Liver (tissue), 9 donors: ENCODE measurements around the gene SLC5A5. TPM values are rescaled to one million over a fixed set of nuclear protein-coding genes. Genes with fewer than 3 reads are reported as not detected.
"Not testable (repeated sequence)": the region's sequence is repeated elsewhere in the genome, so short reads cannot be mapped to it uniquely, and the experiment has no call there.

Experiments
- DNase-seq: peaks from one replicate; pipeline ENCODE4 v3.0.0-alpha.2; 2017; ENCODE audit warnings: low spot score
- H3K27ac ChIP-seq, 2 donors: one replicate each; pipeline ENCODE4 v1.7.0; 2013; ENCODE audit warnings: inconsistent platforms in 2 of 2, low read length in 2 of 2, control low read depth in 1 of 2, low read depth in 1 of 2, mild to moderate bottlenecking in 1 of 2
- H3K27me3 ChIP-seq, 4 donors: one replicate each; pipeline versions ENCODE4 v1.6.1 to v1.7.0; 2013; ENCODE audit warnings: low read length in 3 of 4, inconsistent platforms in 1 of 4, mild to moderate bottlenecking in 1 of 4, moderate library complexity in 1 of 4; ENCODE audit not compliant: control insufficient read depth in 4 of 4, insufficient read depth in 4 of 4
- H3K36me3 ChIP-seq, 4 donors: one replicate each; pipeline versions ENCODE4 v1.6.1 to v1.7.0; 2013; ENCODE audit warnings: low read length in 3 of 4, mild to moderate bottlenecking in 3 of 4, low read depth in 1 of 4, moderate library complexity in 1 of 4; ENCODE audit not compliant: control insufficient read depth in 4 of 4, insufficient read depth in 3 of 4
- H3K4me1 ChIP-seq, 4 donors: one replicate each; pipeline versions ENCODE4 v1.6.1 to v1.7.0; 2013; ENCODE audit warnings: low read length in 3 of 4, mild to moderate bottlenecking in 3 of 4, moderate library complexity in 1 of 4; ENCODE audit not compliant: control insufficient read depth in 4 of 4, insufficient read depth in 4 of 4
- H3K4me3 ChIP-seq, 3 donors: one replicate each; pipeline versions ENCODE4 v1.6.1 to v1.7.0; 2013; ENCODE audit warnings: low read length in 3 of 3, control low read depth in 1 of 3, low read depth in 1 of 3, mild to moderate bottlenecking in 1 of 3
- H3K9ac ChIP-seq, 2 donors: one replicate each; pipeline ENCODE4 v1.7.0; 2013; ENCODE audit warnings: low read length in 2 of 2, mild to moderate bottlenecking in 2 of 2, moderate library complexity in 2 of 2, control low read depth in 1 of 2, low read depth in 1 of 2
- H3K9me3 ChIP-seq, 4 donors: one replicate each; pipeline versions ENCODE4 v1.6.1 to v1.7.0; 2013; ENCODE audit warnings: low read length in 3 of 4; ENCODE audit not compliant: control insufficient read depth in 4 of 4
- EGR1 ChIP-seq, 2 donors: IDR thresholded peaks; 2 replicates each; pipeline ENCODE4 v1.6.1; 2016 to 2018; ENCODE audit warnings: antibody characterized with exemption in 2 of 2, low read depth in 2 of 2
- FOXA1 ChIP-seq: IDR thresholded peaks from 2 replicates; pipeline ENCODE4 v1.6.1; 2016; ENCODE audit warnings: antibody characterized with exemption
- FOXA2 ChIP-seq: IDR thresholded peaks from 2 replicates; pipeline ENCODE4 v1.6.1; 2016; ENCODE audit warnings: antibody characterized with exemption
- GABPA ChIP-seq, 2 donors: IDR thresholded peaks in 1 of 2; conservative IDR thresholded peaks in 1 of 2; 2 replicates each; pipeline ENCODE4 v1.6.1; 2016; ENCODE audit warnings: antibody characterized with exemption in 2 of 2, mild to moderate bottlenecking in 1 of 2, moderate library complexity in 1 of 2
- HNF4A ChIP-seq, 2 donors: conservative IDR thresholded peaks; 2 replicates each; pipeline ENCODE4 v1.6.1; 2016; ENCODE audit warnings: antibody characterized with exemption in 2 of 2, mild to moderate bottlenecking in 2 of 2
- HNF4G ChIP-seq: IDR thresholded peaks from 2 replicates; pipeline ENCODE4 v1.6.1; 2016; ENCODE audit warnings: antibody characterized with exemption
- JUND ChIP-seq, 2 donors: IDR thresholded peaks; 2 replicates each; pipeline ENCODE4 v1.6.1; 2016; ENCODE audit warnings: antibody characterized with exemption in 2 of 2
- NR2F2 ChIP-seq: IDR thresholded peaks from 2 replicates; pipeline ENCODE4 v1.6.1; 2016; ENCODE audit warnings: antibody characterized with exemption
- RAD21 ChIP-seq, 2 donors: IDR thresholded peaks; 2 replicates each; pipeline ENCODE4 v1.6.1; 2016; ENCODE audit warnings: antibody characterized with exemption in 2 of 2, mild to moderate bottlenecking in 2 of 2
- REST ChIP-seq: IDR thresholded peaks from 2 replicates; pipeline ENCODE4 v1.6.1; 2016; ENCODE audit warnings: antibody characterized with exemption, mild to moderate bottlenecking
- RXRA ChIP-seq, 2 donors: IDR thresholded peaks; 2 replicates each; pipeline ENCODE4 v1.6.1; 2017 to 2018; ENCODE audit warnings: antibody characterized with exemption in 2 of 2, mild to moderate bottlenecking in 1 of 2
- SP1 ChIP-seq: IDR thresholded peaks from 2 replicates; pipeline ENCODE4 v1.6.1; 2018; ENCODE audit warnings: antibody characterized with exemption, mild to moderate bottlenecking
- TAF1 ChIP-seq: conservative IDR thresholded peaks from 2 replicates; pipeline ENCODE4 v1.6.1; 2016; ENCODE audit warnings: antibody characterized with exemption, mild to moderate bottlenecking
- YY1 ChIP-seq: IDR thresholded peaks from 2 replicates; pipeline ENCODE4 v1.6.1; 2016; ENCODE audit warnings: antibody characterized with exemption, mild to moderate bottlenecking
- WGBS: extraction: QIAGEN DNeasy Blood & Tissue Kit; methylation state at CpG from one replicate; pipeline ENCODE4 v1.1.7; 2013; 5-methylcytosine and 5-hydroxymethylcytosine counted together
- polyA plus RNA-seq, 2 donors: library from polyadenylated mRNA; stranded (reverse) in 1 of 2; unstranded in 1 of 2; fragments of 200-250 nt in 1 of 2; fragments of >200 nt in 1 of 2; fragmentation: Nextera tagmentation in 1 of 2; extraction: Ambion mirVana in 1 of 2; gene quantifications; one replicate each; pipeline versions ENCODE4 v1.2.1 to v1.2.3, GENCODE V29; 2013 to 2015
- total RNA-seq, 2 donors: library from RNA; depleted of rRNA; stranded (reverse); fragments of >200 nt; gene quantifications; one replicate each; pipeline ENCODE4 v1.2.3, GENCODE V29; 2014
- TF ChIP-seq, protein P1 (sequence below): IDR thresholded peaks from 2 replicates; pipeline ENCODE4 v1.6.1; 2016; ENCODE audit warnings: antibody characterized with exemption
- TF ChIP-seq, protein P2 (sequence below): IDR thresholded peaks from 2 replicates; pipeline ENCODE4 v1.6.1; 2016; ENCODE audit warnings: antibody characterized with exemption
- TF ChIP-seq, protein P3 (sequence below): fragments of 150-350 bp; IDR thresholded peaks from 2 replicates; pipeline ENCODE4 v1.5.1; 2017; ENCODE audit warnings: improper control_type of control experiment, low read depth, low read length; ENCODE audit not compliant: missing input control
- TF ChIP-seq, protein P4 (sequence below): IDR thresholded peaks from 2 replicates; pipeline ENCODE4 v1.6.1; 2016; ENCODE audit warnings: antibody characterized with exemption
- donor health status: healthy.
- donor health status: healthy.
- donor health status: healthy.
- donor health status: healthy.
- donor health status: healthy.

The SLC5A5 gene
- total and polyA plus RNA-seq, 4 donors = 0.09 TPM; not detected in 3

- H3K4me3 ChIP-seq, DNase-seq: not testable (repeated sequence)
Measured at GRCh38 chr19:17918151-17918550, 46.4 kb downstream of the SLC5A5 start.

DNA sequence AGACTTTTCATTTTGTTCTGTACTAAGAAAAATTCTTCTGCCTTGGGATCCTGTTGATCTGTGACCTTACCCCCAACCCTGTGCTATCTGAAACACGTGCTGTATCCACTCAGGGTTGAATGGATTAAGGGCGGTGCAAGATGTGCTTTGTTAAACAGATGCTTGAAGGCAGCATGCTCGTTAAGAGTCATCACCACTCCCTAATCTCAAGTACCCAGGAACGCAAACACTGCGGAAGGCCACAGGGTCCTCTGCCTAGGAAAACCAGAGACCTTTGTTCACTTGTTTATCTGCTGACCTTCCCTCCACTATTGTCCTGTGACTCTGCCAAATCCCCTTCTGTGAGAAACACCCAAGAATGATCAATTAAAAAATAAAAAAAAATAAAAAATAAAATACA lies 47.4 kb downstream of the SLC5A5 start:
- H3K4me3 ChIP-seq, H3K27ac ChIP-seq, H3K36me3 ChIP-seq, H3K4me1 ChIP-seq, H3K27me3 ChIP-seq, DNase-seq, H3K9me3 ChIP-seq, H3K9ac ChIP-seq: not testable (repeated sequence)
- WGBS = 38% methylated on average over 5 of the region's 5 CpGs

More at GRCh38 chr19:17918151-17918550, 46.4 kb downstream of the SLC5A5 start:
- not testable (repeated sequence) for H3K36me3 ChIP-seq, H3K9me3 ChIP-seq, H3K9ac ChIP-seq, H3K27ac ChIP-seq, H3K4me1 ChIP-seq, H3K27me3 ChIP-seq
- 90% methylated on average over 29 of the region's 30 CpGs for WGBS

DNA sequence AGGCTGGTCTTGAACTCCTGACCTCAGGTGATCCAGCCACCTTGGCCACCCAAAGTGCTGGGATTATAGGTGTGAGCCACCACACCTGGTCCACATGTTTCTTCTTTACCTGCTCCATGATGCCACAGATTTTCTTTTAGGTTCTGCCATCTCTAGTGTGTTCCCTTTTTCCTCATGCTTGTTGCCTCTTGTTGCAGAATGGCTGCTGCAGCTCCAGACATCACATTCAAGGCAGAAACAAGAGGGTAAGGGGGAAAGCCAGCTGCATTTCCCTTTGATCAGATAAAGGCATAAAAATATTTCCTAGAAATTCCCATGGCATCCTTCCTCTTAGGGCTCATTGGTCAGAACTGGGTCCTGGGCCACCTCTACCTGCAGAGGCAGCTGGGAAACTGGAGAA lies 48.8 kb downstream of the SLC5A5 start:
- DNase-seq = no peak
- Histone ChIP-seq H3K27me3 (no peaks in the 10 kb centered on the region), H3K27ac (no peak overlapping the region), H3K4me3 (no peak overlapping the region), H3K9ac (no peak overlapping the region), H3K36me3 (no peaks in the 10 kb centered on the region), H3K9me3 (peaks cover 0 to 2% (median 0%) of the 10 kb centered on the region in 4 donors), H3K4me1 (no peaks in the 10 kb centered on the region)
- TF ChIP-seq FOXA2 (no peak), RAD21 (IDR thresholded peaks at IDR 0.05) (no peak), FOXA1 (no peak), SP1 (no peak), JUND (IDR thresholded peaks at IDR 0.05) (no peak), NR2F2 (no peak), EGR1 (IDR thresholded peaks at IDR 0.05; ENCODE audit: low read depth in 2 of 2) (no peak), GABPA (IDR thresholded peaks at IDR 0.05 in 1 of 2, conservative IDR thresholded peaks at IDR 0.05 in 1 of 2) (no peak), REST (no peak), RXRA (IDR thresholded peaks at IDR 0.05) (no peak), TAF1 (no peak), YY1 (no peak), HNF4G (no peak), HNF4A (conservative IDR thresholded peaks at IDR 0.05) (no peak)
- TF ChIP-seq, protein P1, sequence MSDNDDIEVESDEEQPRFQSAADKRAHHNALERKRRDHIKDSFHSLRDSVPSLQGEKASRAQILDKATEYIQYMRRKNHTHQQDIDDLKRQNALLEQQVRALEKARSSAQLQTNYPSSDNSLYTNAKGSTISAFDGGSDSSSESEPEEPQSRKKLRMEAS = no peak
- TF ChIP-seq, protein P2, sequence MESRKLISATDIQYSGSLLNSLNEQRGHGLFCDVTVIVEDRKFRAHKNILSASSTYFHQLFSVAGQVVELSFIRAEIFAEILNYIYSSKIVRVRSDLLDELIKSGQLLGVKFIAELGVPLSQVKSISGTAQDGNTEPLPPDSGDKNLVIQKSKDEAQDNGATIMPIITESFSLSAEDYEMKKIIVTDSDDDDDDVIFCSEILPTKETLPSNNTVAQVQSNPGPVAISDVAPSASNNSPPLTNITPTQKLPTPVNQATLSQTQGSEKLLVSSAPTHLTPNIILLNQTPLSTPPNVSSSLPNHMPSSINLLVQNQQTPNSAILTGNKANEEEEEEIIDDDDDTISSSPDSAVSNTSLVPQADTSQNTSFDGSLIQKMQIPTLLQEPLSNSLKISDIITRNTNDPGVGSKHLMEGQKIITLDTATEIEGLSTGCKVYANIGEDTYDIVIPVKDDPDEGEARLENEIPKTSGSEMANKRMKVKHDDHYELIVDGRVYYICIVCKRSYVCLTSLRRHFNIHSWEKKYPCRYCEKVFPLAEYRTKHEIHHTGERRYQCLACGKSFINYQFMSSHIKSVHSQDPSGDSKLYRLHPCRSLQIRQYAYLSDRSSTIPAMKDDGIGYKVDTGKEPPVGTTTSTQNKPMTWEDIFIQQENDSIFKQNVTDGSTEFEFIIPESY = no peak
- TF ChIP-seq, protein P3, sequence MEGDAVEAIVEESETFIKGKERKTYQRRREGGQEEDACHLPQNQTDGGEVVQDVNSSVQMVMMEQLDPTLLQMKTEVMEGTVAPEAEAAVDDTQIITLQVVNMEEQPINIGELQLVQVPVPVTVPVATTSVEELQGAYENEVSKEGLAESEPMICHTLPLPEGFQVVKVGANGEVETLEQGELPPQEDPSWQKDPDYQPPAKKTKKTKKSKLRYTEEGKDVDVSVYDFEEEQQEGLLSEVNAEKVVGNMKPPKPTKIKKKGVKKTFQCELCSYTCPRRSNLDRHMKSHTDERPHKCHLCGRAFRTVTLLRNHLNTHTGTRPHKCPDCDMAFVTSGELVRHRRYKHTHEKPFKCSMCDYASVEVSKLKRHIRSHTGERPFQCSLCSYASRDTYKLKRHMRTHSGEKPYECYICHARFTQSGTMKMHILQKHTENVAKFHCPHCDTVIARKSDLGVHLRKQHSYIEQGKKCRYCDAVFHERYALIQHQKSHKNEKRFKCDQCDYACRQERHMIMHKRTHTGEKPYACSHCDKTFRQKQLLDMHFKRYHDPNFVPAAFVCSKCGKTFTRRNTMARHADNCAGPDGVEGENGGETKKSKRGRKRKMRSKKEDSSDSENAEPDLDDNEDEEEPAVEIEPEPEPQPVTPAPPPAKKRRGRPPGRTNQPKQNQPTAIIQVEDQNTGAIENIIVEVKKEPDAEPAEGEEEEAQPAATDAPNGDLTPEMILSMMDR = no peak
- TF ChIP-seq, protein P4, sequence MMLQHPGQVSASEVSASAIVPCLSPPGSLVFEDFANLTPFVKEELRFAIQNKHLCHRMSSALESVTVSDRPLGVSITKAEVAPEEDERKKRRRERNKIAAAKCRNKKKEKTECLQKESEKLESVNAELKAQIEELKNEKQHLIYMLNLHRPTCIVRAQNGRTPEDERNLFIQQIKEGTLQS = no peak
